DND-41 (cell line): Measurements from ENCODE around the gene SLC25A26.

Experiments used
- EZH2 ChIP-seq: IDR thresholded peaks from 3 replicates; pipeline ENCODE4 v1.6.1; 2012; ENCODE audit warnings: borderline replicate concordance, low read depth, mild to moderate bottlenecking, moderate library complexity, low read length, inconsistent platforms; ENCODE audit not compliant: severe bottlenecking
- TF ChIP-seq, protein P1 (sequence below): IDR thresholded peaks from 2 replicates; pipeline ENCODE4 v1.5.1; 2012; ENCODE audit warnings: borderline replicate concordance, low read length, moderate library complexity, mild to moderate bottlenecking; ENCODE audit not compliant: poor library complexity, severe bottlenecking; ENCODE audit errors: extremely low read depth

- TF ChIP-seq, protein P1, sequence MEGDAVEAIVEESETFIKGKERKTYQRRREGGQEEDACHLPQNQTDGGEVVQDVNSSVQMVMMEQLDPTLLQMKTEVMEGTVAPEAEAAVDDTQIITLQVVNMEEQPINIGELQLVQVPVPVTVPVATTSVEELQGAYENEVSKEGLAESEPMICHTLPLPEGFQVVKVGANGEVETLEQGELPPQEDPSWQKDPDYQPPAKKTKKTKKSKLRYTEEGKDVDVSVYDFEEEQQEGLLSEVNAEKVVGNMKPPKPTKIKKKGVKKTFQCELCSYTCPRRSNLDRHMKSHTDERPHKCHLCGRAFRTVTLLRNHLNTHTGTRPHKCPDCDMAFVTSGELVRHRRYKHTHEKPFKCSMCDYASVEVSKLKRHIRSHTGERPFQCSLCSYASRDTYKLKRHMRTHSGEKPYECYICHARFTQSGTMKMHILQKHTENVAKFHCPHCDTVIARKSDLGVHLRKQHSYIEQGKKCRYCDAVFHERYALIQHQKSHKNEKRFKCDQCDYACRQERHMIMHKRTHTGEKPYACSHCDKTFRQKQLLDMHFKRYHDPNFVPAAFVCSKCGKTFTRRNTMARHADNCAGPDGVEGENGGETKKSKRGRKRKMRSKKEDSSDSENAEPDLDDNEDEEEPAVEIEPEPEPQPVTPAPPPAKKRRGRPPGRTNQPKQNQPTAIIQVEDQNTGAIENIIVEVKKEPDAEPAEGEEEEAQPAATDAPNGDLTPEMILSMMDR, result peak; percentile 80
- TF ChIP-seq EZH2, result no peak
Measured at GRCh38 chr3:66253790-66254620, 33.2 kb downstream of the SLC25A26 start.
